HG02763 (cell line): Measurements from ENCODE around the gene C19orf33.
A peak's percentile ranks its signal among the peaks of the same experiment; 100 is the strongest.

Experiments
- ATAC-seq: cut with Tn5 transposase; IDR thresholded peaks from one replicate; pipeline ENCODE4 v1.9.1; 2021; ENCODE audit warnings: mild to moderate bottlenecking, moderate library complexity; ENCODE audit not compliant: unreplicated experiment

Gene C19orf33

GRCh38 chr19:38308006-38308766 is 4.1 kb downstream of the C19orf33 start:
- no peak for ATAC-seq

- ATAC-seq = no peak
These were observed 5.0 kb downstream of the C19orf33 start for GRCh38 chr19:38308926-38309614.

DNA sequence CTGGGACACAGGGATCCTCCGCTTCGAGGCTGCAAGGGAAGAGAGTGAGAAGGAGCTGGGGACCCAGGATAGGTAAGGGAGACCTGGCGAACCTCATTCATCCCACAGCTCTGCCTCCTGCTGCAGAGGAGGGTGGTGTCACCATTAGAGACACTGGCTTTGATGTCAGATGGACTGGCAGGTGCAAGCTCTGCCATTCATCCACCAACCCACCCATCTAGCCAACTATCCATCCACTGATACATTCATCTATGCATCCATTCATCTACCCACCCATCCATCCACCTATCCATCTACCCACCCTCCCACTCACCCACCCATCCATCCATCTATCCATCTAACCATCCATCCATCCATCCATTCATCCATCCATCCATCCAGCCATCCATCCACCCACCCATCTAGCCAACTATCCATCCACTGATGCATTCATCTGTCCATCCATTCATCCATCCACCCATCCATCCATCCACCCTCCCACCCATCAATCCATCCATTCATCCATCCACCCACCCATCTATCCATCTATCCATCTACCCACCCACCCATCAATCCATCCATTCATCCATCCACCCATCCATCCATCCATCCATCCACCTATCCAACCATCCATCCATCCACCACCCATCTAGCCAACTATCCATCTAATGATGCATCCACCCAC is 5.7 kb downstream of the C19orf33 start:
- ATAC-seq = no peak

DNA sequence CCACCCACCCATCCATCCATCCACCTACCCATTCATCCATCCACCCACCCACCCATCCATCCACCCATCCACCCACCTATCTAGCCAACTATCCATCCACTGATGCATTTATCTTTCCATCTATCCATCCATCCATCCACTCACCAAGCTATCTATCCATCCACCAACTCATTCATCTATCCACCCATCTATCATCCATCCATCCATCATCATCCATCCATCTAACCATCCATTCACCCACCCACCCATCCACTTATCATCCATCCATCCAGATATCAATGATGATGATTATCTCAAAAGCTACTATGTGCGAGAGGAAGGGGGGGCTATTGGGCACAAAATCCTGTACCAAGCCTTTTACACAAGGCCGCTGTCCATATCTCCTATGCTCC is 6.2 kb downstream of the C19orf33 start:
- ATAC-seq = no peak

- ATAC-seq = no peak
These were observed 6.9 kb downstream of the C19orf33 start for GRCh38 chr19:38310986-38311385.

DNA sequence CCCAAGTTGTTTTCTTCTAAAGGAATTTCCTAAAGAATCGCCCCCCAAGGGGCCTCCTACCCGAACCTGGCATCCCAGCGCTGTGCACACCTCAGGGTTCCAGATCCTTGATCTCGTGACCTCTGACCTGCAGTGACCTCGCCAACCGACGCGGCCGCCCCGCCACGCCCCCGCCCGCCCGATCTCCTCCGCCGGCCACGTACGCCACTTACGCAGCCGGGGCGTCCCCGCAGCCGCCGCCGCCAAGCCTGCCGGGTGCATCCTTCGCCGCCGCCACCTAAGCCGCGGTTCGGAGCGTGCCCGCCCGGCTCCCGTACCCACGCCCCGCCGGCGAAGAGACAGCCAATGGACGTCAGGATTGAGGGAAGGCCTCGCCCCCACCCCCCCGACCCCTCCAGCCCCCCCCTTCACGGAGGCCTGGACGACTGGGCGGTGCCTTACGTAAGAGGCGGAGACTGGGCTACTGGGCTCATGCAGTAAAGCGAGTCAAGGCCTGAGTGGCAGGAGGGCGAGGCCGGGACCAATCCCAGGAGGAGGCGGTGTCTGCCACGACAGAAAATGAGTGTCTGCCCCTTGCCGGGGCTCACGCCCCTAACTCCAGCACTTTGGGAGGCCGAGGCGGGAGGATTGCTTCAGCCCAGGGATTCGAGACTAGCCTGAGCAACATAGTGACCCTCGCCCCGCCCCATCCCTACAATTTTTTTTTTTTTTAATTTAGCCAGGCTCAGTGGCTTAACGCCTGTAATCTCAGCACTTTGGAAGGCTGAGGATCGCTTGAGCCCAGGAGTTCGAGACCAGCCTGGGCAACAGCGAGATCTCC is 11.8 kb downstream of the C19orf33 start, which contains the start of gene YIF1B:
Gene YIF1B, minus strand, starts transcription at position 291 of the 820 bp plus-strand sequence. Its CDS starts 30 bp downstream, at position 261.
- peak; percentile 85 for ATAC-seq

DNA sequence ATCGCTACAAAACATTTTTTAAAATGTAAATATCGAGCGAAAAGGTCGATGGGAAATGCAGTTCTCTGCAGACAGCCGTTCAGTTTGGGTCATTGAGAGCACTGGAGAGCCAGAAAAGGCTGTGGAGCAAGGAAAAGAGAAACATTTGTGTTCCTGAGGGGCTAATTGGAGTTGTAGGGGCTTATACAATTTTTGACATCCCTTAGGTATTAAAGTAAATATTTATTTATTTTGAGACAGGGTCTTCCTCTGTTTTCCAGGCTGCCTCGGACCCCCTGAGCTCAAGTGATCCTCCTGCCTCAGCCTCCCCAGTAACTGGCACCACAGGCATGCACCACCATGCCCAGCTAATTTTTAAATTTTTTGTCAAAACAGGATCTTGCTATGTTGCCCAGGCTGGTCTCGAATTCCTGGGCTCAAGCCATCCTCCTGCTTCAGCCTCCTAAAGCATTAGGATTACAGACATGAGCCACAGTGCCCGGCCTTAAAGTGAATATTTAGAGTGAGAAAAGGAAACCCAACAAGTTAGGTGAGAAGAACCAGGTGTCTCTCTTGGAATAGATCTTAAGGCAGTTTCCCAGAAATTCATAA is 12.5 kb downstream of the C19orf33 start:
- no peak for ATAC-seq

DNA sequence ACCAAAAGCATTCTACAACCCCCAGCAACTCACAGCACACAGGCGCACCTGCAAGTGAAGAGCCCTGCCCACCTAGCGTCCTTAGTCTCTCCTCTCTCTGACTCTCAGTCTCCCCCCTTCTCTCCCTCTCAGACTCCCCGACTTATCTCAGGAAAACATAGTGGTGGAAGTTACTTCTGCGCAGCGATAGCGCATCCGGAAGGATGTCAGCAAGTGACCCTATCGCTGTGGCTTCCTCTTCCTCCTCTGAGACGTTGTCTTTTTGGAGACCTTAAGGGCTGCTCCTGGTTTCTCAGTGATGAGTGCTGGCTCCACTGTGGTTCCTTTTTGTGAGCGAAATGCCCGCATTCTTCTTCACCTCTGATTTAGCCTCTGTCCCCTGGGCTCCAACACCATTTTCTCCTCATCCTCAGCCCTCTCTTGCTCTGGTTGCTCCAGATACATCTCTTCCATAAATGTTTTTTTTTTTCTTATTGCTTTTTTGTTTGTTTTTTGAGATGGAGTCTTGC is 13.1 kb downstream of the C19orf33 start:
- no peak for ATAC-seq

- ATAC-seq = no peak
These were observed 14.6 kb downstream of the C19orf33 start for GRCh38 chr19:38318660-38319059.

GRCh38 chr19:38319421-38320258 is 15.6 kb downstream of the C19orf33 start, which contains the start of gene KCNK6:
TSS of gene KCNK6 (plus strand) at chr19:38319845. CDS start at chr19:38319951, 106 bp downstream.
- no peak for ATAC-seq

- ATAC-seq = no peak
These were observed 16.9 kb downstream of the C19orf33 start for GRCh38 chr19:38320969-38321339.

GRCh38 chr19:38321646-38322196 is 17.7 kb downstream of the C19orf33 start:
- ATAC-seq = no peak

DNA sequence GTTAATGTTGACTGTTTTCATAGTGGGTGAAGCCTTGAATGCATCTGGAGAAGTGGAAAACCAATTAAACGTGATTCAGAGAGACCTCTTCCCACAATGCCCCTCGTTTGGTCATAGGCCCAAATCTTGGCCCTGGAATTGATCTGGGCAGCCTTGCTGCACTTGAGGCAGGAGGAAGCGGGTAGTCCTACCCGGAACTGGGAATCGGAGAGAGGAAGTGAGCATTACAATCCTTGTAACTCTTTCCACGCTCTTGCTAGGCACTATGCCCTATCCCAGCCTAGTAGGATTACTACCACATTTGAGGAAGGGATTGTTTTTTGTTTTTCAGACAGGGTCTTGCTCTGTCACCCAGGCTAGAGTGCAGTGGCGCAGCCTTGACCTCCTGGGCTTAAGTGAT is 19.2 kb downstream of the C19orf33 start:
- no peak for ATAC-seq

GRCh38 chr19:38324431-38324830 is 20.4 kb downstream of the C19orf33 start:
- ATAC-seq = no peak

- no peak for ATAC-seq
These were observed 22.5 kb downstream of the C19orf33 start for GRCh38 chr19:38326591-38326990.

DNA sequence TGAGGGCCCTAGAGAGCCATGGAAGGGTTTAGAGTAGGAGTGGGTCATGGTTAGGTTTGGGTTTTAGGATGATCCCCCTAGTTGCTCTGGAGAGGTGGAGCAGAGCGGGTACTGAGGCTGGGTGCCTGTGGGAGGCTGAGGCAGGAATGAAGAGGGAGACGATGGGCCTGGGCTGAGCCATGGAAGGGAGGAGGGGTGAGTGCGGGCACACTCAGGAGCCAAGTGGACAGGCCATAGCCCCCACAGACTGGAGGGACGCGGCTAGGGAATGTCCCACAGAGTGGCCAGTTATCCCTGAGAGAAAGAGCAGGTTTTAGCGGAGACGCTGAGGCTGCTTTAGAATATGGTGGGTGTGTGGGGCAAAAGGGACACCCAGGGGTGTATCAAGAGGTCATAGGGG is 25.6 kb downstream of the C19orf33 start:
- ATAC-seq = no peak

DNA sequence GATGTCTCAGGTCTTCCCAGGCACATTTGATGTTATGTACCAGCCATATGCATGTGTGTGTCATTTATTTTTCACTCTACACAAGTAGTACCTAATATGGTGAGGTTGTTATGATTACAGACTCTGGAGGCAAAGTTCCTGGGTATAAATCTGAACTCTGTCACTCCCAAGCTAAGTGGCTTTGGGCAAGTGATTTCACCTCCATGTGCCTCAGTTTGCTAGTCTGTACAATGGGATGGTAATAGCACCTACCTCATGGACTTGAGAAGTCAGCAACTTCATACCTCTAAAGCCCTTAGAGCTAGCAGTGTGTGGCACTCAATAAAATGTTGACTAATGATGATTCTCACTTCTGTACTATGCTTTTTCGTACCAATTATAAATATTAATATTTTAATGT is 27.7 kb downstream of the C19orf33 start:
- no peak for ATAC-seq

- ATAC-seq = no peak
These were observed 29.2 kb downstream of the C19orf33 start for GRCh38 chr19:38333245-38333644.
